Activated naive CD8-positive, alpha-beta T cell (primary cell): ENCODE measurements around the gene GALK2.
"Not testable (repeated sequence)": the region's sequence is repeated elsewhere in the genome, so short reads cannot be mapped to it uniquely, and the experiment has no call there.

Source experiments
- H3K27ac Mint-ChIP-seq: one replicate; pipeline ENCODE4 v1.8.0; 2021; ENCODE audit warnings: mixed read lengths
- H3K27me3 Mint-ChIP-seq: one replicate; pipeline ENCODE4 v1.8.0; 2021; ENCODE audit warnings: mixed read lengths
- H3K36me3 Mint-ChIP-seq: one replicate; pipeline ENCODE4 v1.8.0; 2021; ENCODE audit warnings: mixed read lengths
- H3K4me1 Mint-ChIP-seq: one replicate; pipeline ENCODE4 v1.8.0; 2021; ENCODE audit warnings: low read depth, mixed read lengths
- H3K4me3 Mint-ChIP-seq: one replicate; pipeline ENCODE4 v1.8.0; 2021; ENCODE audit warnings: mild to moderate bottlenecking, mixed read lengths
- H3K9me3 Mint-ChIP-seq: one replicate; pipeline ENCODE4 v1.8.0; 2021; ENCODE audit warnings: low read depth, mixed read lengths

GALK2 gene

DNA sequence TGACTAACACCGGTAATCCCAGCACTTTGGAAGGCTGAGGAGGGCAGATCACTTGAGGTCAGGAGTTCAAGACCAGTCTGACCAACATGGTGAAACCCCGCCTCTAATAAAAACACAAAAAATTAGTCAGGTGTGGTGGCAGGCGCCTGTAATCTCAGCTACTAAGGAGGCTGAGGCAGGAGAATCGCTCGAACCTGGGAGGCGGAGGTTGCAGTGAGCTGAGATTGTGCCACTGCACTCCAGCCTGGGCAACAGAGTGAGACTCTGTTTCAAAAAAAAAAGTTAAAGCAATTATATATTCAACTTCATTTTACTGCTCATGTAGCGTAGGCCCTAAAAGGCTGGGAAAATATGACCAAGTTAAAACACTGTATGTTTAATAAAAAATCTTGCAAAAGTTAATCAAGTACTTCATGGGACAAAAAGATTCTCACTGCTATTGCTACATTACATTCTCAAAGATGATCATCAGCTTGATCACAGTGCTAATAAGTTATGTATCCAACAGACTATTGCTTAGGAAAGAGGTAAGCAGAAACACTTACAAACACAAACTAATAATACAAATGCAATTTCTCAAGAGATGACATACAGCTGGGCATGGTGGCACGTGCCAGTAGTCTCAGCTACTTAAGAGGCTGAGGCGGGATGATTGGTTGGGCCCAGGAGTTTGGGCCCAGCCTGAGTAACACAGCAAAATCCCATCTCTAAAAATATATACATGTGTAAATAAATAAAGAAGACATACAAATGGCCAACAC, 17.3 kb upstream of the GALK2 start:
- H3K9me3 Mint-ChIP-seq = no peaks in the 10 kb centered on the region
- H3K4me1 Mint-ChIP-seq = peaks cover 75% of the 10 kb centered on the region
- H3K27ac Mint-ChIP-seq = no peak overlapping the region
- no peaks in the 10 kb centered on the region for H3K27me3 Mint-ChIP-seq
- H3K4me3 Mint-ChIP-seq = peak overlapping the region; percentile 99
- peaks cover 3% of the 10 kb centered on the region for H3K36me3 Mint-ChIP-seq

DNA sequence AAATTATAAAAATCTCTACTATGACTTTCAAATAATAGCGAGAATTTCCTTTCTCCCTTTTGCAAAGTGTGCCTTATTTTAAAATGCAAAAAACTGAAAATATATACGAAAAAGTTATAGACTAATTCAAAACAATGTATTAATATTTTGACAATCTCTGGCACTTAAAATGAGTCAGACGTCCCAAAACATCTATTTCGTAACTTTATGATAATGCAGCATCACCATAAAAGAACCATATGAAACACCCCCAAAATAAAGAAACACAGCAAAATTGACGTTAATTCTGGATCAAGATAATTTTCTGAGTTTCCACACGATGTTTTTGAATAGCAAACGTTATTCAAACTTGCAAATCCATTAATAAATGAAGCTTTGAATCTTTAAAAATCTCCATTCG, 15.7 kb upstream of the GALK2 start:
- peak overlapping the region; percentile 99 for H3K4me3 Mint-ChIP-seq
- peak overlapping the region; percentile 99 for H3K27ac Mint-ChIP-seq
- H3K9me3 Mint-ChIP-seq = no peaks in the 10 kb centered on the region
- H3K36me3 Mint-ChIP-seq = peaks cover 3% of the 10 kb centered on the region
- H3K4me1 Mint-ChIP-seq = peaks cover 70% of the 10 kb centered on the region
- H3K27me3 Mint-ChIP-seq = no peaks in the 10 kb centered on the region

DNA sequence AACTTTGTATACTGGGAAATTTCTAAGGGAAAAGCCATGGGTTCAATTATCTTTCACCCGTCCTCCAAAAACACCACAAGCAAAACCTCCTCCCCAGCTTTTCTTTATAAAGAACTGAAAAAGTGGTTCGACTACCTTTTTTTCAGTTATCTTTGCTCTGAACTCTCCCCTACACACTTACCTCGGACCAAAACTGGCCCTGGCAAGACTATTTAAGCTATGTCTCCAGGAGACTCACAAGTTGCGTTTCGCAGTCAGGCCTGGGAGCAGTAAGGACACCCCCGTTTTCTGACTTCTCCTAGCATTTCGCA, 15.3 kb upstream of the GALK2 start:
- Mint-ChIP-seq H3K36me3 (peaks cover 3% of the 10 kb centered on the region), H3K4me3 (peak overlapping the region; percentile 99), H3K4me1 (peaks cover 66% of the 10 kb centered on the region), H3K27me3 (no peaks in the 10 kb centered on the region), H3K27ac (peak overlapping the region; percentile 99), H3K9me3 (no peaks in the 10 kb centered on the region)

DNA sequence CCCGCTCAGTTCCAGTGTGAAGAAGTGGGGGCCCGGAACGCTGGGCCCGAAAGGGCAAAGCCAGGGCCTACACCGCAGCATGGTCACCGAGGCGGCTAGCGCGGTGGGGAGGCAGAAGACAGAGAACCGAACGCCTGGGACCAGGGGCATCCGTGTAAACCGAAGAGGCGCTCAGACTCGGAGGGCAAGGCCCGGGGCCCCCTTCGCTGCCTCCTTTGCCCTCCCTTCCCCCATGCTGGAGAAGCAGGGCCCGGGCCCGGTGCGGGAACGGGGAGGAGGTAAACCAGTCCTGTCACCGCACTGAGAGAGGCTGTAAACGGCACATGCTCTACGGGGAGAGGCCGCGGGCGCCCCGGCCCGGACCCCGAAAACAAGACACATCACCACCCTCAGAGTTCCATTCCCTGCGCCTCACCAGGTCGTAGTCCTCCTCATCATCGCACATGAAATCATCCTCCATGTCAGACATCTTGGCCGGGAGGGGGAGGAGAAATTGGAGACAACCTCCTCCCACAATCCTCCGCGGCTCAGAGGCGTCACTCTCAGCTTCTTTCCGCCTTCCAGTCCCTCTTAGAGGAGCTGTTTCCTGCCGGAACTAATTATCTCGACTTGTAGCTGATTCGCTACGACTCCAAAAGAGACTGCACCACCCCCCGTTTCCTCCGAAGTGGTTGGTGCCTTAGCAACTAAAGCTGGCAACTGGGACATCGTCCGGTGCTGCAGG, 14.8 kb upstream of the GALK2 start, which contains the start of gene COPS2:
Gene COPS2, minus strand, starts transcription at position 490 of the 724 bp plus-strand sequence. Its CDS starts 21 bp downstream, at position 469.
- peaks cover 3% of the 10 kb centered on the region for H3K36me3 Mint-ChIP-seq
- peak within 1 kb of the TSS; percentile 99 for H3K4me3 Mint-ChIP-seq
- H3K4me1 Mint-ChIP-seq = peaks cover 65% of the 10 kb centered on the region
- no peaks in the 10 kb centered on the region for H3K9me3 Mint-ChIP-seq
- no peaks in the 10 kb centered on the region for H3K27me3 Mint-ChIP-seq
- peak within 1 kb of the TSS; percentile 99 for H3K27ac Mint-ChIP-seq

DNA sequence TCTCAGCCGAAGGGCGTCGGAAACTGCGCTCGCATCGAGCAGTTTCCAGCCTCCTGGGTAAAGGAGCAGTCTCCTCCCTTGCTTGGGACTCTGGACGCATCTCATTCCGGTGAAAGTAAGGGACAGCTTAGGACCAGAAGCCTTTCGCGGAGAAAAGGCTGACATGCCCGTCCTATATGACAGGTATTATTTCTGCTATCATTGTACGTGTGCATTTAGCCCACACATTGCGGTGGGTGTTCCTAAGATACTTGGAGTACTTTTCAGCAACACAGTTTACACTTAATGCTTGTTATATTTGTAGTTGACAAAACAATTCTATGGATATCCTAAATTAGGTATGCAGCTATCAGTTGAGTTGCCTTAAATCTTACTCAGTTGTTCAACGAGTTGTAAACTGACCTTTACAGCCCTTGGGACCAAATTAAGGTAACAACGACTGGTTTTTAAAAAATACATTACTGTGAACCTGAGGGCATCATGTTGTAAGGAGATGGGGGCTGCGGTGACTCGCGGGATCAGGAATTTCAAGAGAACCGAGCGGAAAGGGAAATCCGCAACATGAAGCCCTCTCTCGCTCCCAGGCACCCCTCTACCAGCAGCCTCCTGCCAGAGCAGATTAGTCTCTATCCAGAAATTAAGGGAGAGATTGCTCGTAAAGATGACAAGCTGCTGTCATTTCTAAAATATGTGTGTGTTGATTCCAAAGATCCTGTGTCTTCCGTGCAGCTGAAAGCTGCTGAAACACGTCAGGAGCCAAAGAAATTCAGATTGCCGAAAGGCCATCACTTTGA, 14.0 kb upstream of the GALK2 start:
- Mint-ChIP-seq H3K4me3 (peak overlapping the region; percentile 99), H3K27me3 (no peaks in the 10 kb centered on the region), H3K36me3 (no peaks in the 10 kb centered on the region), H3K4me1 (peaks cover 59% of the 10 kb centered on the region), H3K9me3 (no peaks in the 10 kb centered on the region), H3K27ac (peak overlapping the region; percentile 99)

DNA sequence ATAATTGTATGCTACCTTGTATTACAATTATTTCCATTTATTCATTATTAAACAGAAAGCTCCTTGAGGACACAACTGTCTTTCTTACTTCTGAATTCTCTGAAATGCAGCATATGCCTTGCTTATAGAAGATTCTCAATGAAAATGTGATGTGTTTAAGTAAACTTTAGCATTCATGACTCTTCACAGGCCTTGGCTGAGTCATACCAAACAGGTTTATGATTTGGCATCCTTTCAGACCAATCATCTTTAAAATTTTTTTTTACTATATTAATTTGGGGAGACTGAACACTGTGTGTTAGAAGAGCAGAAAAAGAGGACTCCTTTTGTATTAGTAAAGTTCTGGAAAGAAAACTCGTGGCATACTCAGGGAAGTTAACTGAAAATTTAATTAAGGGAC, 6.4 kb upstream of the GALK2 start:
- peaks cover under 1% of the 10 kb centered on the region for H3K4me1 Mint-ChIP-seq
- peaks cover 4% of the 10 kb centered on the region for H3K36me3 Mint-ChIP-seq
- no peaks in the 10 kb centered on the region for H3K9me3 Mint-ChIP-seq
- no peak overlapping the region for H3K4me3 Mint-ChIP-seq
- no peak overlapping the region for H3K27ac Mint-ChIP-seq
- no peaks in the 10 kb centered on the region for H3K27me3 Mint-ChIP-seq

DNA sequence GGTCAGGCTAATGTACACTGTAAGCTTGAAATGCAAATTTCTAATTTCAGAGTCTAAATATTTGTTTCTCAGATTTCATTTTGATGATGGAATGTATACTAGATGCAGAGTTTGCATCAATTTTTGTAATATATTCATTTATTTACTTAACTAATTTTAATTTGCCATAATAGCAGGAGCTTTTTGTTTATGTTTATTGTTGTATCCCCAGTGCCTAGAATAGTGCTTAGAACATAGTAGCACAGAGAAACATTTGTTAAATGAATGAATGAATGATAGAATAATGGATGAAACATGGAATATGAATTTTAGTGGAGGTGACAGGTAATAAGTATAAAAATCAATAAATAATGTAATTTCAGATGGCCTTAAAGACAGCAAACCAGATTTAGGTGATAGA, 5.2 kb upstream of the GALK2 start:
- Mint-ChIP-seq H3K36me3 (peaks cover 4% of the 10 kb centered on the region), H3K9me3 (no peaks in the 10 kb centered on the region), H3K27ac (no peak overlapping the region), H3K4me3 (no peak overlapping the region), H3K4me1 (peaks cover 8% of the 10 kb centered on the region), H3K27me3 (no peaks in the 10 kb centered on the region)

DNA sequence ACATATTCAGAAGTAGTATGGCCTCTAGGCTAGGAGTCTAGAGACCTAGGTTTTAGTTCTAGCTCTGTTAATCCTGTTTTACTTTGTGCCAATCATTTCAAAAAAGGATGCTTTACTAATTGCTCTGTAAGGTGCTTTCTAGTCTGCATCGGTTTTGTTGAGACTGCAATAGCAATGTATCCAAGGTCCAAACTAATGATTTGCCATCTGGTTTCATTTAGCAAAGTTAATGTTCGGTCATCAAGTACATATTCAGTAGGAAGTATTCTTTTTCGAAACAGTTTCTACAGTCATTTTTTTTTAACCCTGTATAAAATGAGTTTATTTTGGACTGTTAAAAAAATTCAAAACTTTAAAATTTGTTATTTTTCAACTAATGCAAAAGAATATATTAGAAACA, 2.0 kb upstream of the GALK2 start:
- Mint-ChIP-seq H3K4me1 (peaks cover 32% of the 10 kb centered on the region), H3K27me3 (no peaks in the 10 kb centered on the region), H3K27ac (no peak overlapping the region), H3K4me3 (no peak overlapping the region), H3K36me3 (no peaks in the 10 kb centered on the region), H3K9me3 (no peaks in the 10 kb centered on the region)

DNA sequence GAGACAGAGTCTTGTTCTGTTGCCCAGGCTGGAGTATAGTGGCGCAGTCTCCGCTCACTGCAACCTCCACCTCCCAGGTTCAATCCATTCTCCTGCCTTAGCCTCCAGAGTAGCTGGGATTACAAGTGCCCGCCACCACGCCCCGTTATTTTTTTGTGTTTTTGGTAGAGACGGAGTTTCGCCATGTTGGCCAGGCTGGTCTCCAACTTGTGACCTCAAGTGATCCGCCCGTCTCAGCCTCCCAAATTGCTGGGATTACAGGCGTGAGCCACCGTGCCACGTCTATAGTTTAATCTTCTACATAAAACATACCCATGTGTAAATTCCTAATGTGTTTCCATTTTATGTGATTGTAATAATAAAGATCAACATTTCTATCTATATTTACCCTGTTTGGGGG, 1.7 kb downstream of the GALK2 start:
- Mint-ChIP-seq H3K4me3 (peak overlapping the region; percentile 98), H3K27ac (no peak overlapping the region), H3K4me1 (peaks cover 50% of the 10 kb centered on the region), H3K36me3 (peaks cover 2% of the 10 kb centered on the region), H3K9me3 (no peaks in the 10 kb centered on the region), H3K27me3 (no peaks in the 10 kb centered on the region)

DNA sequence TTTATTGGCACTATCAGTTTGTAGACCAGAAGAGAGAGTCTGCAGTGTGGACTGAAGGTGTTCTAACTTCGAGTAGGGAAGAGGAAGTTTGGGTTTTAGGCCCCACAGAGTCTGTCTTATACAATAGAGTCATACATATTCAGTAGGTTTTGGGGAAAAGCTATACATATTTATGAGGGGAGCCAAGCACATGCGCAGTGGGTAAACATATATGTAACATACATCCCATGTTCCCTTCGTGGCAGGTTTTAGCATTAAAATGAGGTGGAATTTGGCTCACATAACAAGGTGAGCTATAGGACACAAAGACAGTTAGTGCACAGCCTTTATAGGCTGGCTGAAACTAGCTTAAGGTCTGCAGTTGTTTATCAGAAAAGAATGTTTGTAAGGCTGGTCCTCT, 4.9 kb downstream of the GALK2 start:
- H3K9me3 Mint-ChIP-seq = no peaks in the 10 kb centered on the region
- H3K4me1 Mint-ChIP-seq = peaks cover 42% of the 10 kb centered on the region
- H3K4me3 Mint-ChIP-seq = no peak overlapping the region
- no peak overlapping the region for H3K27ac Mint-ChIP-seq
- no peaks in the 10 kb centered on the region for H3K27me3 Mint-ChIP-seq
- peaks cover 2% of the 10 kb centered on the region for H3K36me3 Mint-ChIP-seq

DNA sequence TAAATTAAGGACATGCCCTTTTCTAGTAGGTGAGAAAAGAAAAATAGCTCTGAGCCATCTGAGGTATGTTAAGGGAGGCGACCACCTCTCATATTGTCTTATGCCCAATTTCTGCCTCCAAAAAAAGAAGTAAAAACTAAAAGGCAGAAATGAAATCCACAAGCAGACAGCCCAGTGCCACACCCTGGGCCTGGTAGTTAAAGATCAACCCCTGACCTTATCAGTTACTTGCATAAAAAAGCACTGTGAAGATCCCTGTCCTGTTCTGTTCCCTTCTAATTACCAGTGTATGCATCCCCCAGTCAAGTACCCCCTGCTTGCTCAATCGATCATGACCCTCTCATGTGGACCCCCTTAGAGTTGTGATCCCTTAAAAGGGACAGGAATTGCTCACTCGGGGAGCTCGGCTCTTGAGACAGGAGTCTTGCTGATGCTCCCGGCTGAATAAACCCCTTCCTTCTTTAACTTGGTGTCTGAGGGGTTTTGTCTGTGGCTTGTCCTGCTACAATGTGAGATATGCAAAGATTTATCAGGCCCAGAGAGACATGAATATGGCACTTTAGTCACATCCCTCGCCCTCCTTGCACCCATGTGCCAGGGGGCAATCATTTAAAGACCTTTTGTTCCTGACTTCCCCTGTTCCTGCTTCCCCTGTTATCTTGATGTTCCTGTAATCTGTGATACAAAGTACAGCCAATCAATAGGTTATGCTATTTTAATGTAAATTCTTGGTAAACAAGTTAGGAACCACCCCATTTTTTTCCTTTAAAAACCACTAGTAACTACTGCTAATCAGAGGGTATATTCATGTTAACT, 5.7 kb downstream of the GALK2 start:
- H3K9me3 Mint-ChIP-seq, H3K36me3 Mint-ChIP-seq, H3K27me3 Mint-ChIP-seq, H3K27ac Mint-ChIP-seq, H3K4me3 Mint-ChIP-seq: not testable (repeated sequence)
- peaks cover 37% of the 10 kb centered on the region for H3K4me1 Mint-ChIP-seq

DNA sequence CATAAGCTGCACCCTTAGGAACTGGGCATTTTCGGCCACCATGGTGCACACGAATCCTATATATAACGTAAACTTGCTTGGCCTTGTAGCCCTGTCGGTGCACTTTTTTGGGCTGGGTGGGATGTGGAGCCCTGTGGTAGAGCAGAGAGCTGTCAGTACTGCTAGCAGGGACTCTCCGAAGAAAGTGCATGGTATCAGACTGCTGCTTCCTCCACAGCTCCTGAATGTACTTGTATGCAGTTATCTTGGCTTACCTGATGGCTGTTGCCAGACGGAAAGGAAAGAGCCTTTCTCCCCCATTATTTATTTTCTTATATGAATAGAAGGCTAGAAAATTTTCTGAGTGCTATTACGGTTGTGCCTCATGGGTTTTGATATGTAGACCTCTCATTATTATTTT, 8.4 kb downstream of the GALK2 start:
- peaks cover 21% of the 10 kb centered on the region for H3K4me1 Mint-ChIP-seq
- H3K36me3 Mint-ChIP-seq = peaks cover 9% of the 10 kb centered on the region
- H3K4me3 Mint-ChIP-seq = no peak overlapping the region
- H3K27ac Mint-ChIP-seq = no peak overlapping the region
- H3K9me3 Mint-ChIP-seq = peaks cover 4% of the 10 kb centered on the region
- no peaks in the 10 kb centered on the region for H3K27me3 Mint-ChIP-seq

DNA sequence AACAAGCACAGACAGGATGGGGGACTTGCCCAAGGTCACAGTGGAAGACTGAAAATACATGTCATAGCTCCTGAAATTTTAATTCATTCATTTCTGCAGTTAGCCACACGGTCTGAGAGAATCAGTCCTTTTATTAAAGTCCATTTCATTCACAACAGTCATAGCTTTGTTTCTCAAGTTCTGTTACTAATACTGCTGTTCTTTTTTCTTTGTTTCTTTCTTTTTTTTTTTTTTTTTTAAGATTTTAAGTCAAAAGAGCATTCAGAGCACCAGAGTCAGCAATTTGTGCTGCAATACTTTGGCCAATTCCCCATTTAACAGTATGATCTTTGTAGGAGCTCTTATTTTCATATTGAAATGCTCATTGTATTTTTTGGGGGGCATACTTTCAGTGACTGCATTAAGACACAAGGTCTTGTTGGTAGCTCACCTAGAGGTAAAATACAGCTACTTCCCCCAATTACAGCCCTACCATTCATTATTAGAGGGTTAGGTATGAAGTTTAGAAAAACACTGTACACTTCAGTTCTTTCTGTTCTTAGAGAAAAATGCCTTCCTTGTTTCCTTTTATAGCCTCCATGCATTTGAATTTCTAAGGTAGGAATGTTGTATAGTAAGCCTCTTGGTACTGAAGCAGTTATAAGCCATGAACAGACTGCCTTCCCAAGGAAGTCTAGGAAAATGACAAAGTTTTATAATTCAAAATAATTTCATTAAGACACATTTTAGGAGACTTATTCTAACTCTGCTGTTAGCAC, 9.6 kb downstream of the GALK2 start:
- Mint-ChIP-seq H3K27me3 (no peaks in the 10 kb centered on the region), H3K4me1 (peaks cover 26% of the 10 kb centered on the region), H3K4me3 (no peak overlapping the region), H3K9me3 (peaks cover 4% of the 10 kb centered on the region), H3K27ac (no peak overlapping the region), H3K36me3 (peaks cover 14% of the 10 kb centered on the region)

DNA sequence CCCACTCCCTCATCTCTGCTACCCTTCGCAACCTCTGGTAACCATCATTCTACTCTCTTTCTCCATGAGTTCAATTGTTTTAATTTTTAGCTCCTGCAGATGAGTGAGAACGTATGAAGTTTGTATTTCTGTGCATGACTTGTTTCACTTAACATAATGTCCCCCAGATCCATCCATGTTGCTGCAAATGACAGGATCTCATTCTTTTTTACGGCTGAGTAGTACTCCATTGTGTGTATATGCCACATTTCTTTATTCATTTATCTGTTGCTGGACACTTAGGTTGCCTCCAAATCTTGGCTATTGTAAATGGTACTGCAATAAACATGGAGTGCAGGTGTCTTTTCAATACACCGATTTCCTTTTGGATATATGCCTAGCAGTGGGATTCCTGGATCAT, 12.1 kb downstream of the GALK2 start:
- Mint-ChIP-seq H3K9me3 (peaks cover 4% of the 10 kb centered on the region), H3K36me3 (peaks cover 28% of the 10 kb centered on the region), H3K27me3 (no peaks in the 10 kb centered on the region), H3K4me1 (peaks cover 31% of the 10 kb centered on the region), H3K4me3 (no peak overlapping the region), H3K27ac (no peak overlapping the region)
